ENCODE data around the gene PDZD4.

DNA sequence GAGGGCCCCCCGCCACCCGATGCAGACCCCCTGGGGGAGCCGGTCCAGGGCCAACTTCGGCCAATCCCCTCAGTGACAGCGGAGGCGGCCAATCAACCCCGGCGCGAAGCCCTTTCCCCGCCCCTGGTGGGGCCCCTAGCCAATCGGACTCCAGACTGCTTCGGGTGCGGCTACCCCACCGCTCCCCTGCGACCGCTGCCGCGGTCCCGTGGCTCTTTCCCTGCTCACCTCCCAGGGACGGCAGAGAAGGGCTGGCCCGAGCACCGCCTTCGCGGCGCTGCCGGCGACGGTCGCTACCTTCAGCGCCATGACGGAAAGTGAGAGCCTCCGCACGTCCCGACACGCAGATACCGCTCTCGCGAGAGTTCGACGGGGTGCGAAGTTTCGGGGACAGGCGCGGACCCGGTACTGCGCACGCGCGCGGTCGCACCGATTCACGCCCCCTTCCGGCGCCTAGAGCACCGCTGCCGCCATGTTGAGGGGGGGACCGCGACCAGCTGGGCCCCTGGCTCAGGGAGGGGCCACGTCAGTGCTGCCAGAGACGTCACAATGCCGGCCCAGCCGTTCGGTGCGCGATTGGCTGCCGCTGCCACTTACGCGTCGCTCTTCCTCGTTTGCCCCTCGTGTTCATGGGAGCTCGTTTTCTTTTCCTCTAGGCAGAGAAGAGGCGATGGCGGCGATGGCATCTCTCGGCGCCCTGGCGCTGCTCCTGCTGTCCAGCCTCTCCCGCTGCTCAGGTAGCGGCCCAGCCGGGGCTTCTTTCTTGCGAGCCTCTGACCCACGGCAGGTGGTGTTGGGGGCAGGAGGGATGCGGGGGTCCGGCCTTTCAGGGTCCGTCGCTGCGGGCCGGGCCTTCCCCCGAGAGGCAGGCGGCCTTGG is 36.1 kb downstream of the PDZD4 start, which contains the start of the genes IDH3G and SSR4:
- TF ChIP-seq, protein P1, sequence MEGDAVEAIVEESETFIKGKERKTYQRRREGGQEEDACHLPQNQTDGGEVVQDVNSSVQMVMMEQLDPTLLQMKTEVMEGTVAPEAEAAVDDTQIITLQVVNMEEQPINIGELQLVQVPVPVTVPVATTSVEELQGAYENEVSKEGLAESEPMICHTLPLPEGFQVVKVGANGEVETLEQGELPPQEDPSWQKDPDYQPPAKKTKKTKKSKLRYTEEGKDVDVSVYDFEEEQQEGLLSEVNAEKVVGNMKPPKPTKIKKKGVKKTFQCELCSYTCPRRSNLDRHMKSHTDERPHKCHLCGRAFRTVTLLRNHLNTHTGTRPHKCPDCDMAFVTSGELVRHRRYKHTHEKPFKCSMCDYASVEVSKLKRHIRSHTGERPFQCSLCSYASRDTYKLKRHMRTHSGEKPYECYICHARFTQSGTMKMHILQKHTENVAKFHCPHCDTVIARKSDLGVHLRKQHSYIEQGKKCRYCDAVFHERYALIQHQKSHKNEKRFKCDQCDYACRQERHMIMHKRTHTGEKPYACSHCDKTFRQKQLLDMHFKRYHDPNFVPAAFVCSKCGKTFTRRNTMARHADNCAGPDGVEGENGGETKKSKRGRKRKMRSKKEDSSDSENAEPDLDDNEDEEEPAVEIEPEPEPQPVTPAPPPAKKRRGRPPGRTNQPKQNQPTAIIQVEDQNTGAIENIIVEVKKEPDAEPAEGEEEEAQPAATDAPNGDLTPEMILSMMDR (IDR thresholded peaks at IDR 0.05; ENCODE audit: low read depth, low read length): no peak
- no peak for TF ChIP-seq EZH2phosphoT487 (IDR thresholded peaks at IDR 0.05; ENCODE audit: low read depth)
